Right lung (tissue), 10 donors: ENCODE results near the gene OR2AK2. TPM values are rescaled to one million over a fixed set of nuclear protein-coding genes. Genes with fewer than 3 reads are reported as not detected.
A peak's percentile ranks its signal among the peaks of the same experiment; 100 is the strongest.

Experiments
- DNase-seq, 2 donors: peaks; one replicate each; pipeline ENCODE4 v3.0.0-alpha.2; 2013
- long read RNA-seq, 8 donors: transcript quantifications; one replicate each; lab custom pipeline, GENCODE V29; 2026
- polyA plus RNA-seq, 5 donors: library from polyadenylated mRNA; unstranded; fragments of 120-200 nt; gene quantifications; one replicate each; pipeline versions ENCODE4 v1.2.1 to v1.2.3, GENCODE V29; 2013; ENCODE audit warnings: inconsistent platforms in 1 of 5, low replicate concordance in 1 of 5; ENCODE audit not compliant: insufficient read length in 5 of 5, insufficient read depth in 1 of 5

Gene OR2AK2
- not detected for polyA plus RNA-seq
- long read RNA-seq, donor 1, result 0 reads
- long read RNA-seq, donor 2, result 0 reads
- long read RNA-seq, donor 3, result 0 reads
- long read RNA-seq, donor 4, result 0 reads
- long read RNA-seq, donor 5, result 0 reads
- long read RNA-seq, donor 6, result 0 reads
- long read RNA-seq, donor 7, result 0 reads
- long read RNA-seq, donor 8, result 0 reads

- no peak for DNase-seq
Observed at GRCh38 chr1:247964933-247965332, at the start of gene OR2AK2. TSS of gene OR2AK2 (plus strand) at chr1:247965233. CDS start at chr1:247965377, 144 bp downstream.

GRCh38 chr1:247919952-247920351 lies 45.1 kb upstream of the OR2AK2 start, which contains the start of gene OR2T8:
TSS of gene OR2T8 (plus strand) at chr1:247920252. CDS start at chr1:247921018, 766 bp downstream.
- no peak for DNase-seq

- no peak for DNase-seq
Observed at GRCh38 chr1:247923941-247924340, 41.1 kb upstream of the OR2AK2 start.

GRCh38 chr1:247924868-247925267 lies 40.2 kb upstream of the OR2AK2 start, which contains the start of gene OR2AJ1:
TSS of gene OR2AJ1 (plus strand) at chr1:247924889. CDS start at chr1:247933769, 8,880 bp downstream.
- DNase-seq, result no peak

- DNase-seq, result no peak
Observed at GRCh38 chr1:247933989-247934388, 31.0 kb upstream of the OR2AK2 start.

GRCh38 chr1:247935781-247936180 lies 29.3 kb upstream of the OR2AK2 start:
- no peak for DNase-seq

- DNase-seq, result no peak
Observed at GRCh38 chr1:247936415-247936814, 28.6 kb upstream of the OR2AK2 start.

- peak; percentile 3 to 12 for DNase-seq
Observed at GRCh38 chr1:247936965-247937734, 27.9 kb upstream of the OR2AK2 start.

- no peak for DNase-seq
Observed at GRCh38 chr1:247942624-247943023, 22.4 kb upstream of the OR2AK2 start.

- DNase-seq, result no peak
Observed at GRCh38 chr1:247948558-247948957, 16.5 kb upstream of the OR2AK2 start, which contains the start of gene OR2L8. TSS of gene OR2L8 (plus strand) at chr1:247948858. CDS start at chr1:247948858, 0 bp downstream.

GRCh38 chr1:247953408-247953807 lies 11.6 kb upstream of the OR2AK2 start:
- no peak for DNase-seq

GRCh38 chr1:247961791-247962190 lies 3.2 kb upstream of the OR2AK2 start:
- no peak for DNase-seq

GRCh38 chr1:247962911-247963588 lies 2.0 kb upstream of the OR2AK2 start:
- no peak for DNase-seq

- no peak for DNase-seq
Observed at GRCh38 chr1:247966532-247967204, 1.6 kb downstream of the OR2AK2 start.

- no peak for DNase-seq
Observed at GRCh38 chr1:247992986-247993385, 28.0 kb downstream of the OR2AK2 start.

GRCh38 chr1:247998811-247999210 lies 33.8 kb downstream of the OR2AK2 start:
- DNase-seq, result no peak

- DNase-seq, result no peak
Observed at GRCh38 chr1:248000169-248000568, 35.1 kb downstream of the OR2AK2 start.

- DNase-seq, result no peak
Observed at GRCh38 chr1:248007778-248008177, 42.7 kb downstream of the OR2AK2 start.

GRCh38 chr1:248009681-248010080 lies 44.6 kb downstream of the OR2AK2 start:
- DNase-seq, result no peak

GRCh38 chr1:248013229-248013710 lies 48.2 kb downstream of the OR2AK2 start, which contains the start of gene OR2L5:
TSS of gene OR2L5 (plus strand) at chr1:248013660. CDS start at chr1:248021948, 8,288 bp downstream.
- no peak for DNase-seq

GRCh38 chr1:248015803-248016202 lies 50.8 kb downstream of the OR2AK2 start:
- no peak for DNase-seq
